Liver (tissue), 9 donors: ENCODE data around the gene DLGAP5. TPM values are rescaled to one million over a fixed set of nuclear protein-coding genes. Genes with fewer than 3 reads are reported as not detected.

Experiments used
- DNase-seq: peaks from one replicate; pipeline ENCODE4 v3.0.0-alpha.2; 2017; ENCODE audit warnings: low spot score
- H3K27ac ChIP-seq, 2 donors: one replicate each; pipeline ENCODE4 v1.7.0; 2013; ENCODE audit warnings: inconsistent platforms in 2 of 2, low read length in 2 of 2, control low read depth in 1 of 2, low read depth in 1 of 2, mild to moderate bottlenecking in 1 of 2
- H3K27me3 ChIP-seq, 4 donors: one replicate each; pipeline versions ENCODE4 v1.6.1 to v1.7.0; 2013; ENCODE audit warnings: low read length in 3 of 4, inconsistent platforms in 1 of 4, mild to moderate bottlenecking in 1 of 4, moderate library complexity in 1 of 4; ENCODE audit not compliant: control insufficient read depth in 4 of 4, insufficient read depth in 4 of 4
- H3K36me3 ChIP-seq, 4 donors: one replicate each; pipeline versions ENCODE4 v1.6.1 to v1.7.0; 2013; ENCODE audit warnings: low read length in 3 of 4, mild to moderate bottlenecking in 3 of 4, low read depth in 1 of 4, moderate library complexity in 1 of 4; ENCODE audit not compliant: control insufficient read depth in 4 of 4, insufficient read depth in 3 of 4
- H3K4me1 ChIP-seq, 4 donors: one replicate each; pipeline versions ENCODE4 v1.6.1 to v1.7.0; 2013; ENCODE audit warnings: low read length in 3 of 4, mild to moderate bottlenecking in 3 of 4, moderate library complexity in 1 of 4; ENCODE audit not compliant: control insufficient read depth in 4 of 4, insufficient read depth in 4 of 4
- H3K4me3 ChIP-seq, 3 donors: one replicate each; pipeline versions ENCODE4 v1.6.1 to v1.7.0; 2013; ENCODE audit warnings: low read length in 3 of 3, control low read depth in 1 of 3, low read depth in 1 of 3, mild to moderate bottlenecking in 1 of 3
- H3K9ac ChIP-seq, 2 donors: one replicate each; pipeline ENCODE4 v1.7.0; 2013; ENCODE audit warnings: low read length in 2 of 2, mild to moderate bottlenecking in 2 of 2, moderate library complexity in 2 of 2, control low read depth in 1 of 2, low read depth in 1 of 2
- H3K9me3 ChIP-seq, 4 donors: one replicate each; pipeline versions ENCODE4 v1.6.1 to v1.7.0; 2013; ENCODE audit warnings: low read length in 3 of 4; ENCODE audit not compliant: control insufficient read depth in 4 of 4
- CTCF ChIP-seq: fragments of 150-350 bp; IDR thresholded peaks from 2 replicates; pipeline ENCODE4 v1.5.1; 2017; ENCODE audit warnings: improper control_type of control experiment, low read depth, low read length; ENCODE audit not compliant: missing input control
- EGR1 ChIP-seq, 2 donors: IDR thresholded peaks; 2 replicates each; pipeline ENCODE4 v1.6.1; 2016 to 2018; ENCODE audit warnings: antibody characterized with exemption in 2 of 2, low read depth in 2 of 2
- FOXA2 ChIP-seq: IDR thresholded peaks from 2 replicates; pipeline ENCODE4 v1.6.1; 2016; ENCODE audit warnings: antibody characterized with exemption
- HNF4G ChIP-seq: IDR thresholded peaks from 2 replicates; pipeline ENCODE4 v1.6.1; 2016; ENCODE audit warnings: antibody characterized with exemption
- JUND ChIP-seq, 2 donors: IDR thresholded peaks; 2 replicates each; pipeline ENCODE4 v1.6.1; 2016; ENCODE audit warnings: antibody characterized with exemption in 2 of 2
- NR2F2 ChIP-seq: IDR thresholded peaks from 2 replicates; pipeline ENCODE4 v1.6.1; 2016; ENCODE audit warnings: antibody characterized with exemption
- RAD21 ChIP-seq, 2 donors: IDR thresholded peaks; 2 replicates each; pipeline ENCODE4 v1.6.1; 2016; ENCODE audit warnings: antibody characterized with exemption in 2 of 2, mild to moderate bottlenecking in 2 of 2
- REST ChIP-seq: IDR thresholded peaks from 2 replicates; pipeline ENCODE4 v1.6.1; 2016; ENCODE audit warnings: antibody characterized with exemption, mild to moderate bottlenecking
- RXRA ChIP-seq, 2 donors: IDR thresholded peaks; 2 replicates each; pipeline ENCODE4 v1.6.1; 2017 to 2018; ENCODE audit warnings: antibody characterized with exemption in 2 of 2, mild to moderate bottlenecking in 1 of 2
- SP1 ChIP-seq: IDR thresholded peaks from 2 replicates; pipeline ENCODE4 v1.6.1; 2018; ENCODE audit warnings: antibody characterized with exemption, mild to moderate bottlenecking
- TAF1 ChIP-seq: conservative IDR thresholded peaks from 2 replicates; pipeline ENCODE4 v1.6.1; 2016; ENCODE audit warnings: antibody characterized with exemption, mild to moderate bottlenecking
- ZBTB33 ChIP-seq: IDR thresholded peaks from 2 replicates; pipeline ENCODE4 v1.6.1; 2016; ENCODE audit warnings: antibody characterized with exemption
- WGBS: extraction: QIAGEN DNeasy Blood & Tissue Kit; methylation state at CpG from one replicate; pipeline ENCODE4 v1.1.7; 2013; 5-methylcytosine and 5-hydroxymethylcytosine counted together
- polyA plus RNA-seq, 2 donors: library from polyadenylated mRNA; stranded (reverse) in 1 of 2; unstranded in 1 of 2; fragments of 200-250 nt in 1 of 2; fragments of >200 nt in 1 of 2; fragmentation: Nextera tagmentation in 1 of 2; extraction: Ambion mirVana in 1 of 2; gene quantifications; one replicate each; pipeline versions ENCODE4 v1.2.1 to v1.2.3, GENCODE V29; 2013 to 2015
- total RNA-seq, 2 donors: library from RNA; depleted of rRNA; stranded (reverse); fragments of >200 nt; gene quantifications; one replicate each; pipeline ENCODE4 v1.2.3, GENCODE V29; 2014
- TF ChIP-seq, protein P1 (sequence below): IDR thresholded peaks from 2 replicates; pipeline ENCODE4 v1.6.1; 2016; ENCODE audit warnings: antibody characterized with exemption
- TF ChIP-seq, protein P2 (sequence below): IDR thresholded peaks from 2 replicates; pipeline ENCODE4 v1.6.1; 2016; ENCODE audit warnings: antibody characterized with exemption
- donor health status: healthy.
- donor health status: healthy.
- donor health status: healthy.
- donor health status: healthy.
- donor health status: healthy.

Gene DLGAP5
- total and polyA plus RNA-seq, 4 donors, result under 0.01 to 42.5 (median 0.70) TPM

- Histone ChIP-seq H3K9me3 (peaks cover 0 to 6% (median 0%) of the 10 kb centered on the region in 4 donors), H3K9ac (no peak overlapping the region), H3K4me1 (no peaks in the 10 kb centered on the region), H3K36me3 (no peaks in the 10 kb centered on the region), H3K4me3 (no peak overlapping the region), H3K27me3 (no peaks in the 10 kb centered on the region), H3K27ac (no peak overlapping the region)
- no peak for TF ChIP-seq HNF4G
- no peak for TF ChIP-seq CTCF
- TF ChIP-seq SP1, result no peak
- TF ChIP-seq EGR1 (IDR thresholded peaks at IDR 0.05; ENCODE audit: low read depth in 2 of 2), result no peak
- no peak for TF ChIP-seq JUND (IDR thresholded peaks at IDR 0.05)
- TF ChIP-seq, protein P1, sequence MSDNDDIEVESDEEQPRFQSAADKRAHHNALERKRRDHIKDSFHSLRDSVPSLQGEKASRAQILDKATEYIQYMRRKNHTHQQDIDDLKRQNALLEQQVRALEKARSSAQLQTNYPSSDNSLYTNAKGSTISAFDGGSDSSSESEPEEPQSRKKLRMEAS, result no peak
- no peak for TF ChIP-seq FOXA2
- no peak for TF ChIP-seq REST
- no peak for TF ChIP-seq TAF1
- DNase-seq, result no peak
Measured at GRCh38 chr14:55221968-55222367, 30.6 kb upstream of the DLGAP5 start.

GRCh38 chr14:55221186-55221585, 29.8 kb upstream of the DLGAP5 start:
- 79% methylated on average over 4 of the region's 4 CpGs for WGBS
- DNase-seq, result no peak

More at GRCh38 chr14:55221186-55221585, 29.8 kb upstream of the DLGAP5 start:
- Histone ChIP-seq H3K27ac (no peak overlapping the region), H3K36me3 (no peaks in the 10 kb centered on the region), H3K9ac (no peak overlapping the region), H3K4me1 (no peaks in the 10 kb centered on the region), H3K27me3 (no peaks in the 10 kb centered on the region), H3K9me3 (peaks cover 0 to 2% (median 0%) of the 10 kb centered on the region in 4 donors), H3K4me3 (no peak overlapping the region)
- no peak for TF ChIP-seq ZBTB33
- TF ChIP-seq SP1, result no peak
- no peak for TF ChIP-seq REST
- no peak for TF ChIP-seq RAD21 (IDR thresholded peaks at IDR 0.05)
- no peak for TF ChIP-seq RXRA (IDR thresholded peaks at IDR 0.05)
- TF ChIP-seq FOXA2, result no peak
- TF ChIP-seq CTCF, result no peak
- TF ChIP-seq HNF4G, result no peak
- TF ChIP-seq JUND (IDR thresholded peaks at IDR 0.05), result no peak
- TF ChIP-seq TAF1, result no peak
- no peak for TF ChIP-seq NR2F2
- TF ChIP-seq, protein P1, result no peak
- TF ChIP-seq, protein P2, sequence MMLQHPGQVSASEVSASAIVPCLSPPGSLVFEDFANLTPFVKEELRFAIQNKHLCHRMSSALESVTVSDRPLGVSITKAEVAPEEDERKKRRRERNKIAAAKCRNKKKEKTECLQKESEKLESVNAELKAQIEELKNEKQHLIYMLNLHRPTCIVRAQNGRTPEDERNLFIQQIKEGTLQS, result no peak
